H1 (cell line): Measurements from ENCODE around the gene BABAM1. TPM values are rescaled to one million over a fixed set of nuclear protein-coding genes. Genes with fewer than 3 reads are reported as not detected.

Experiments
- CHD2 ChIP-seq: IDR thresholded peaks from 2 replicates; pipeline ENCODE4 v1.6.1; 2012; ENCODE audit warnings: low read length, improper control_type of control experiment
- CHD7 ChIP-seq: fragments of 300-600 bp; sonication (generic); IDR thresholded peaks from 2 replicates; pipeline ENCODE4 v1.7.1; 2012; ENCODE audit warnings: low read length, moderate library complexity, mild to moderate bottlenecking, inconsistent platforms; ENCODE audit not compliant: insufficient replicate concordance
- KDM1A ChIP-seq: fragments of 200-600, 300-600 bp; sonication (generic); IDR thresholded peaks from 2 replicates; pipeline ENCODE4 v1.7.1; 2016; ENCODE audit warnings: mild to moderate bottlenecking, low read length, borderline replicate concordance
- MAX ChIP-seq: IDR thresholded peaks from 2 replicates; pipeline ENCODE4 v1.6.1; 2012; ENCODE audit warnings: inconsistent platforms
- RXRA ChIP-seq: IDR thresholded peaks from 2 replicates; pipeline ENCODE4 v1.6.1; 2011; ENCODE audit warnings: low read depth, mild to moderate bottlenecking, low read length, moderate library complexity; ENCODE audit not compliant: insufficient read depth
- TAF7 ChIP-seq: optimal IDR thresholded peaks from 2 replicates; pipeline ENCODE3; 2011; ENCODE audit warnings: low read depth, mild to moderate bottlenecking, inconsistent platforms, low read length, moderate library complexity, borderline replicate concordance
- polyA plus RNA-seq, 7 experiments: library from polyadenylated mRNA; depleted of rRNA in 3 of 7; stranded (reverse) in 5 of 7; unstranded in 2 of 7; fragments of >200 nt in 5 of 7; fragments of 200-250 nt in 2 of 7; gene quantifications; 1 replicate in 5 of 7; 2 replicates in 1 of 7; 4 replicates in 1 of 7; pipeline versions ENCODE4 v1.2.1 to v1.2.3, GENCODE V29; 2011 to 2013; ENCODE audit warnings: missing spikeins in 2 of 7, mixed read lengths in 2 of 7
- total RNA-seq: library from RNA; stranded (reverse); fragmentation: NEBNext Ultra II Directional; extraction: Animal tissue kit (Norgen Biotek cat#: 25700); gene quantifications from 2 replicates; pipeline ENCODE4 v1.2.1, GENCODE V29; 2021

BABAM1 gene
- total and polyA plus RNA-seq, 2 of the 8 experiments (the other 6 are each of a cell fraction or from before 2014, with no cell fraction given), result 127 to 133 TPM

GRCh38 chr19:17292301-17293074 lies 25.2 kb downstream of the BABAM1 start (continued):
- TF ChIP-seq CHD7, result no peak
- TF ChIP-seq RXRA, result no peak
- no peak for TF ChIP-seq CHD2
- peak; percentile 53 for TF ChIP-seq TAF7
- no peak for TF ChIP-seq KDM1A
- peak; percentile 93 for TF ChIP-seq MAX
